Nephron (organoid): Measurements from ENCODE around the gene ATXN1.

Experiments
- H3K27ac Mint-ChIP-seq, 3 experiments: 2 replicates each; pipeline ENCODE4 v1.8.0; 2020; ENCODE audit warnings: mixed read lengths in 3 of 3, mild to moderate bottlenecking in 2 of 3, moderate library complexity in 1 of 3
- H3K27me3 Mint-ChIP-seq: 2 replicates; pipeline ENCODE4 v1.8.0; 2021; ENCODE audit warnings: low read depth, mild to moderate bottlenecking, moderate library complexity, mixed read lengths
- H3K36me3 Mint-ChIP-seq: 2 replicates; pipeline ENCODE4 v1.8.0; 2020; ENCODE audit warnings: low read depth, mixed read lengths
- H3K4me1 Mint-ChIP-seq: 2 replicates; pipeline ENCODE4 v1.8.0; 2020; ENCODE audit warnings: mixed read lengths
- H3K4me3 Mint-ChIP-seq, 3 experiments: 2 replicates each; pipeline ENCODE4 v1.8.0; 2020; ENCODE audit warnings: mild to moderate bottlenecking in 3 of 3, mixed read lengths in 3 of 3, moderate library complexity in 2 of 3
- H3K9me3 Mint-ChIP-seq: 2 replicates; pipeline ENCODE4 v1.8.0; 2020; ENCODE audit warnings: mixed read lengths
- TF ChIP-seq, protein P1 (sequence below), 3 experiments: fragments of 200-600 bp; sonication (generic); IDR thresholded peaks; one replicate each; pipeline ENCODE4 v1.5.0; 2021; ENCODE audit warnings: antibody characterized with exemption in 3 of 3; ENCODE audit not compliant: unreplicated experiment in 3 of 3

Gene ATXN1

DNA sequence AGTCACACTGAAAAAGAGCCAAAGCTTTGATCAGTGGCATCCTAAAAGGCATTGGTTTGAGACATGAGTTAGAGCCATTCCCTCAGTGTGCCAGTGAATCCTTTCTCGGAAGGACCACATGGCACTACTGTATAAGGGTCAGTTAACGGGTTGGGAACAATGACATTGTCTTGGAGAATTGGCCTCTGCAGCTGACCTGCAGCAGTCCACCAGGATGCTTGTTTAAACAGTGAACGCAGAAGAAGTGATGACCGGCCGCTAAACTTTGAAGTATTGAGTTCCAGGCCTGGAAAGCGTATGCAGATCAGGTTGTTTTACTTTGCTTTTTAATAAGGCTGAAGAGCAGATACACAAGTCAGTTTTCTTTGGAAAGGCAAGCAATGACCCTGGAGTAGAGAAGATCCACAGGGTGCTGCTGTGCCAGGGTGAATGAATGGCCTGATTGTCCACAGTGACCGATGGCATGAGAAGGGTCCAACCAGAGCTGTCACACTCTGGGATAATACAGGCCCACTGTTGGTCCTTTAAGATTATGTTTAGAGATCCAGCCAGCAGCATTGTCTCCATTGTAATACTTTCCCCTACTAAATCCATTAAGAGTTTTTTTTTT lies 465.1 kb downstream of the ATXN1 start:
- Mint-ChIP-seq H3K9me3 (no peaks in the 10 kb centered on the region), H3K36me3 (no peaks in the 10 kb centered on the region), H3K27ac (no peak overlapping the region), H3K4me3 (no peak overlapping the region), H3K4me1 (no peaks in the 10 kb centered on the region), H3K27me3 (peaks cover 15% of the 10 kb centered on the region)
- TF ChIP-seq, protein P1, sequence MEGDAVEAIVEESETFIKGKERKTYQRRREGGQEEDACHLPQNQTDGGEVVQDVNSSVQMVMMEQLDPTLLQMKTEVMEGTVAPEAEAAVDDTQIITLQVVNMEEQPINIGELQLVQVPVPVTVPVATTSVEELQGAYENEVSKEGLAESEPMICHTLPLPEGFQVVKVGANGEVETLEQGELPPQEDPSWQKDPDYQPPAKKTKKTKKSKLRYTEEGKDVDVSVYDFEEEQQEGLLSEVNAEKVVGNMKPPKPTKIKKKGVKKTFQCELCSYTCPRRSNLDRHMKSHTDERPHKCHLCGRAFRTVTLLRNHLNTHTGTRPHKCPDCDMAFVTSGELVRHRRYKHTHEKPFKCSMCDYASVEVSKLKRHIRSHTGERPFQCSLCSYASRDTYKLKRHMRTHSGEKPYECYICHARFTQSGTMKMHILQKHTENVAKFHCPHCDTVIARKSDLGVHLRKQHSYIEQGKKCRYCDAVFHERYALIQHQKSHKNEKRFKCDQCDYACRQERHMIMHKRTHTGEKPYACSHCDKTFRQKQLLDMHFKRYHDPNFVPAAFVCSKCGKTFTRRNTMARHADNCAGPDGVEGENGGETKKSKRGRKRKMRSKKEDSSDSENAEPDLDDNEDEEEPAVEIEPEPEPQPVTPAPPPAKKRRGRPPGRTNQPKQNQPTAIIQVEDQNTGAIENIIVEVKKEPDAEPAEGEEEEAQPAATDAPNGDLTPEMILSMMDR (IDR thresholded peaks at IDR 0.05; ENCODE audit: unreplicated experiment in 3 of 3), result no peak

DNA sequence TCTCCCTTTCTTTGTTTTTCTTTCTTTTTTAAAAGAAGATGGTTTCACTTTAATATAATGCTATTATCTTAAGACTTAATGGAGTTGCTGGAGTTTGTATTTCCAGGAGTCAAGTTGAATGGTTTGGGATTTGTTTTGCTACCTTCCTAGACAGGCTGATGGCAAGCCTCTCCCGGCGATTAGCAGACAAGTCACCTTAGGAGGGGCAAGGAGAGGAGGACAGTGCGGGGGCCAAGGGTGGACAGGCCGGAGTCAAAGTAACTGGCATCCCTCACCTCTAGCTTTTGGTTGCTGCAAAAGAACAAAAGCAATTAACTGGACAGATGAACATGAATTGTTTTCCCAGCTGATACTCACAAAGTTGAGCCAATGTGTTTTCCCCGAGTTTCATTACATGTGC lies 465.8 kb downstream of the ATXN1 start:
- Mint-ChIP-seq H3K27ac (no peak overlapping the region), H3K27me3 (peaks cover 15% of the 10 kb centered on the region), H3K36me3 (no peaks in the 10 kb centered on the region), H3K4me3 (no peak overlapping the region), H3K4me1 (no peaks in the 10 kb centered on the region), H3K9me3 (no peaks in the 10 kb centered on the region)
- TF ChIP-seq, protein P1 (IDR thresholded peaks at IDR 0.05; ENCODE audit: unreplicated experiment in 3 of 3), result no peak

DNA sequence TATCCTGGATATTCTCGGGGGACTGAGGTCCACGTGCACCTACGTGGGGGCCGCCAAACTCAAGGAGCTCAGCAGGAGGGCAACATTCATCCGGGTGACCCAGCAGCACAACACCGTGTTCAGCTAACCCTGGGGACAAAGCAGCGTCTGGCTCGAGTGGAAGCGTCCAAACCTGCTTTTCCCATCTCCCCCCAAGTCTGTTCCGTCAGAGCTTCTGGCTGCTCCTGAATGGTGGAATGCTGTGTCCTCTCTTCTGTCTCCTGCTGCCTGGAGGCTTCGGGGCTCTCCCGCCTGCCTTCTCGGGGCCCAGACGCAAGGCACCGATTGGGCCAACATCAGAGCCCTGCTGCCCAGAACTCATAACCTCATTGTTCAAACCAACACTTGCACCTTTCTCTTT lies 466.2 kb downstream of the ATXN1 start:
- Mint-ChIP-seq H3K27ac (no peak overlapping the region), H3K4me3 (no peak overlapping the region), H3K27me3 (peaks cover 15% of the 10 kb centered on the region), H3K9me3 (no peaks in the 10 kb centered on the region), H3K4me1 (no peaks in the 10 kb centered on the region), H3K36me3 (no peaks in the 10 kb centered on the region)
- TF ChIP-seq, protein P1 (IDR thresholded peaks at IDR 0.05; ENCODE audit: unreplicated experiment in 3 of 3), result no peak

DNA sequence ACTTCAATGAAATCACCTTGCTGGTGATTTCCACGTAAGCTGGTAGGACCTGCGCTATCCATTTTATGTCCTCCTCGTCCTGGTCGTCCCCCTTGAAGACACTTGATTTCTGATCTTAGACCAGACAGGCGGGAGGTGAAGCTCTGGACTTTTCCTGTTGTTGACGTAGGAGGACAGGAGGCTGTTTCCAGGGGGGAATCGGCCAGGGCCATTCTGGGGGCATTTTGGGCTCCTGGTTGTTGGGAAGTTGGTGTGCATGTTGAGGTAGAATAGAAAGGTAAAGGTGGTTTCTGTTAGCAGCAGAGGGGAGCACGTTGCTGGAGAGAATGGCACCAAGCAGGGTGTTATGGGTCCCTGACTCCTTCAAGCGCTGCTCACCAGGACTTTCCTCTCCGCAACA lies 466.9 kb downstream of the ATXN1 start:
- H3K4me3 Mint-ChIP-seq, result no peak overlapping the region
- TF ChIP-seq, protein P1 (IDR thresholded peaks at IDR 0.05; ENCODE audit: unreplicated experiment in 3 of 3), result no peak
- no peaks in the 10 kb centered on the region for H3K36me3 Mint-ChIP-seq
- no peak overlapping the region for H3K27ac Mint-ChIP-seq
- H3K4me1 Mint-ChIP-seq, result no peaks in the 10 kb centered on the region
- peaks cover 13% of the 10 kb centered on the region for H3K27me3 Mint-ChIP-seq
- H3K9me3 Mint-ChIP-seq, result no peaks in the 10 kb centered on the region

DNA sequence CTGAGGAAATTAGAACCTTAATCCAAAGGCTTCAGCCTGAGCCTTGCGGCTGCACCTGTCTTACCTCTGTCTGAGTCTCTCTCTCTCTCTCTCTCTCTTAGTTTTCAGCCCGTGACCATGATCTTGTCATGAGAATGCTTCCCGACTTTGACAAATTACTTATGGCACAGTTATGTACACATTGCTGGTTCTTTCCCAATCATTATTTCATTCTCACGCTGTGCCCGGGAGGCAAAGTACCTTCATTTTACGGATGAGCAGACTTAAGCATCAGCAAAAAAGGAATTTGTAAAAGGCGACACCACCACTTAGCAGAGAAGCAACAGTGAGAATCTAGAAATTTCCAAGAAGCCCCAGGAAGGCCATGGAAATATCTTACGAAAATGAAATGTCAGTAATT lies 468.3 kb downstream of the ATXN1 start:
- Mint-ChIP-seq H3K9me3 (no peaks in the 10 kb centered on the region), H3K27me3 (peaks cover 11% of the 10 kb centered on the region), H3K4me1 (no peaks in the 10 kb centered on the region), H3K4me3 (no peak overlapping the region), H3K27ac (peak overlapping the region in 1 of 3 experiments; percentile 43), H3K36me3 (no peaks in the 10 kb centered on the region)
- TF ChIP-seq, protein P1 (IDR thresholded peaks at IDR 0.05; ENCODE audit: unreplicated experiment in 3 of 3), result no peak

DNA sequence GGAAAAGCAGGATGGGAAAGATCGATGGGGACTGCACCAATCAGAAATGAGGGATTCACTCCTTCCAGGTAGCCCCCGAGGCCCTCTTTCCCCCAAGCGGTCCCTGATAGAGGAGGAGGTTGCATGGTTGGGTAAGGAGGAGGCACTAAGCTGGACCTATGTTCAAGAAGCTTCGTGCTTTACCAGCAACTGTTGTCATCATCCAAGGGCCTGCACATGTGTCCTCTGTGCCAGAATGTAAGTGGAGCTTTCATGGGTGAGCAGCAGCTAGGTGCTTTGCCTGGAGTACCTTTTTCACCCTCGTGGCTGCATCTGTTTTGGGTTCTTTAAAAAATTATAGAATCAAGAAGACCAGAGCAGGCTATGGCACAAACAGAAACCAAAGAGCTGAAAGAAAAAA lies 468.8 kb downstream of the ATXN1 start:
- TF ChIP-seq, protein P1 (IDR thresholded peaks at IDR 0.05; ENCODE audit: unreplicated experiment in 3 of 3), result no peak
- H3K36me3 Mint-ChIP-seq, result no peaks in the 10 kb centered on the region
- H3K4me3 Mint-ChIP-seq, result no peak overlapping the region
- peak overlapping the region in 1 of 3 experiments; percentile 43 for H3K27ac Mint-ChIP-seq
- peaks cover 9% of the 10 kb centered on the region for H3K27me3 Mint-ChIP-seq
- H3K9me3 Mint-ChIP-seq, result no peaks in the 10 kb centered on the region
- no peaks in the 10 kb centered on the region for H3K4me1 Mint-ChIP-seq
